Retinal pigment epithelial cell (primary cell): Measurements from ENCODE around the gene BRMS1L.
A peak's percentile ranks its signal among the peaks of the same experiment; 100 is the strongest.
"Not testable (repeated sequence)": the region's sequence is repeated elsewhere in the genome, so short reads cannot be mapped to it uniquely, and the experiment has no call there.

ENCODE experiments used
- DNase-seq: peaks from one replicate; pipeline ENCODE4 v3.0.0-alpha.2; 2010; ENCODE audit warnings: low read depth
- H3K4me3 ChIP-seq: 2 replicates; pipeline ENCODE4 v1.5.1; 2011; ENCODE audit warnings: mild to moderate bottlenecking, low read length, control low read depth, moderate library complexity
- TF ChIP-seq, protein P1 (sequence below): conservative IDR thresholded peaks from 2 replicates; pipeline ENCODE4 v1.5.1; 2011; ENCODE audit warnings: low read depth, low read length, control low read depth, inconsistent platforms

BRMS1L gene

DNA sequence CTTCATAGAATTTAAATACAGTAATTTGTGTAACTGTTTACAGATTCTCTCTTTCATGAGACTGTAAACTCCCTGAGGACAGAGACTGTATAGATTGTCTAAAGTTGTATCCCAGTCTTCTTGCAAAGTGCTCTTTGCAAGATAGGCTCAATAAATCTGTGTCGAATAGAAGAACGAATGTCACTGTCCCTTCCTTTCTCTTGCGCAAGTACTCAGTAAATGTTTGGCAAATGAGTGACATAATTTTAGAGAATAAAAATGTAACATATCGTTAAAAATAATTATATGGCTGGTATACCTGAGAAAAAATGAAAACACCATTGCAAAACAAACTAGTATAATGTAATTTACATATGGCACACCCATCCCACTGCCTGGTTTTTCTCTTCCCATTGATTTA, 15.2 kb upstream of the BRMS1L start:
- DNase-seq = no peak
- no peak overlapping the region for H3K4me3 ChIP-seq

GRCh38 chr14:35814371-35815005, 11.7 kb upstream of the BRMS1L start:
- DNase-seq = no peak
- TF ChIP-seq, protein P1, sequence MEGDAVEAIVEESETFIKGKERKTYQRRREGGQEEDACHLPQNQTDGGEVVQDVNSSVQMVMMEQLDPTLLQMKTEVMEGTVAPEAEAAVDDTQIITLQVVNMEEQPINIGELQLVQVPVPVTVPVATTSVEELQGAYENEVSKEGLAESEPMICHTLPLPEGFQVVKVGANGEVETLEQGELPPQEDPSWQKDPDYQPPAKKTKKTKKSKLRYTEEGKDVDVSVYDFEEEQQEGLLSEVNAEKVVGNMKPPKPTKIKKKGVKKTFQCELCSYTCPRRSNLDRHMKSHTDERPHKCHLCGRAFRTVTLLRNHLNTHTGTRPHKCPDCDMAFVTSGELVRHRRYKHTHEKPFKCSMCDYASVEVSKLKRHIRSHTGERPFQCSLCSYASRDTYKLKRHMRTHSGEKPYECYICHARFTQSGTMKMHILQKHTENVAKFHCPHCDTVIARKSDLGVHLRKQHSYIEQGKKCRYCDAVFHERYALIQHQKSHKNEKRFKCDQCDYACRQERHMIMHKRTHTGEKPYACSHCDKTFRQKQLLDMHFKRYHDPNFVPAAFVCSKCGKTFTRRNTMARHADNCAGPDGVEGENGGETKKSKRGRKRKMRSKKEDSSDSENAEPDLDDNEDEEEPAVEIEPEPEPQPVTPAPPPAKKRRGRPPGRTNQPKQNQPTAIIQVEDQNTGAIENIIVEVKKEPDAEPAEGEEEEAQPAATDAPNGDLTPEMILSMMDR = peak; percentile 87
- H3K4me3 ChIP-seq = no peak overlapping the region

More for the DNA sequence above, 15.2 kb upstream of the BRMS1L start:
- TF ChIP-seq, protein P1 = no peak

DNA sequence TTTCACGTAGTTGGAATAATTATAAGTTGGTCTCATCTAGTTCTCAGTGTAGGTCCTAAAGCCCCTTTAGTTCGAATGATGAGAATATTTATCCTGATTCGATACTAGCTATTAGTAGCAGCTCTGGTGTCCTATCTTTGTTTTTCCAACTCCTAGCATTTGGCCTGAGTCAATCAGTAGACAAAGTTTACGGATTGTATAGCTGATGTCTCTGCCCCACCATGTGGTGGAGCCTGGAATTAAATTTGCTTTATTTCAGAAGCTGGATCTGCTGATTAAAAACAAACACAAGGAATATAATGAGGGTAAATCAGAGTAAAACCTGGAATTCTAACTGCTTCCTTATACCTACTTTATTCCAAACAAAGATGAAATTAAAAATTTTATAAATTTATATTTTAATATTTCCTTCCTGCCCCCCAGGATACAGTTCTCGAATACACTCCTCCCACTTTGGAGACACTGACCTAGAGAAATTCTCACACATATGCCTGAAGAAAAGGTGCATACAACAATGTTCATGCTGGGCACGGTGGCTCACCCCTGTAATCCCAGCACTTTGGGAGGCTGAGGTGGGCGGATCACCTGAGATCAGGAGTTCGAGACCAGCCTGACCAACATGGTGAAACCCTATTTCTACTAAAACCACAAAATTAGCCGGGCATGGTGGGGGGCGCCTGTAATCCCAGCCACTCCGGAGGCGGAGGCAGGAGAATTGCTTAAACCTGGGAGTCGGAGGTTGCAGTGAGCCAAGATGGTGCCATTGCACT, 7.6 kb upstream of the BRMS1L start:
- DNase-seq = no peak
- no peak overlapping the region for H3K4me3 ChIP-seq
- TF ChIP-seq, protein P1 = peak; percentile 65

- no peak for DNase-seq
- TF ChIP-seq, protein P1 = no peak
- no peak overlapping the region for H3K4me3 ChIP-seq
These were observed 6.3 kb upstream of the BRMS1L start for GRCh38 chr14:35819591-35820540.

- no peak for DNase-seq
- H3K4me3 ChIP-seq = no peak overlapping the region
- TF ChIP-seq, protein P1 = peak; percentile 93
These were observed 4.3 kb upstream of the BRMS1L start for GRCh38 chr14:35821564-35822411.

DNA sequence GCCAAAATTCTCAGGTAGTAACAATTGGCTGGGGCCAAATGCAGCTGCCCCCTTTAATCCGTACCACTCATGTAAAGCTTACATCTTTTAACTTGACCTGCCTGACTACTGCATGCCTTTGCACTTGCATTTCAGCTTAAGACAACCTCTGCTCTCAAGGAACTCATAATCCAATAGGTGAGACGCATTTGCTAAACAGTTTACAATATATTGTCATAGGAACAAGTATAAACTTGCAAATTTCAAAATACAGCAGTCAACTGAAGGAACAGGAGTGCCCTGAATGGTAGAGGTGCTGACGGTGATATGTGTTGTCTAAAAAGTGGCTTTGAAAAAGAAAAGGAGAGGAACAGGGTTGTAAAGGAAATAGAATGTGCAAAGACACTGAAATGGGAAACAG, 3.6 kb upstream of the BRMS1L start:
- no peak for DNase-seq
- TF ChIP-seq, protein P1 = no peak
- H3K4me3 ChIP-seq = no peak overlapping the region

GRCh38 chr14:35824446-35825165, 1.5 kb upstream of the BRMS1L start:
- not testable (repeated sequence) for H3K4me3 ChIP-seq, DNase-seq
